GM18907 (cell line): ENCODE data around the gene TRA2B.
A peak's percentile ranks its signal among the peaks of the same experiment; 100 is the strongest.

ENCODE experiments used
- ATAC-seq: cut with Tn5 transposase; IDR thresholded peaks from one replicate; pipeline ENCODE4 v1.9.1; 2021; ENCODE audit warnings: mild to moderate bottlenecking, moderate library complexity; ENCODE audit not compliant: unreplicated experiment

The TRA2B gene

GRCh38 chr3:185937689-185938374 is at the start of gene TRA2B:
TRA2B (minus strand) TSS chr3:185938014; CDS start chr3:185937860, 154 bp downstream.
- ATAC-seq = peak; percentile 94

- no peak for ATAC-seq
Measured at GRCh38 chr3:185986198-185986777, 48.5 kb upstream of the TRA2B start.

GRCh38 chr3:185984203-185984602 is 46.4 kb upstream of the TRA2B start:
- no peak for ATAC-seq

GRCh38 chr3:185983495-185984141 is 45.8 kb upstream of the TRA2B start:
- ATAC-seq = peak; percentile 68

GRCh38 chr3:185982632-185983031 is 44.8 kb upstream of the TRA2B start:
- ATAC-seq = no peak

- ATAC-seq = no peak
Measured at GRCh38 chr3:185981621-185982020, 43.8 kb upstream of the TRA2B start.

GRCh38 chr3:185979721-185980121 is 41.9 kb upstream of the TRA2B start:
- no peak for ATAC-seq

GRCh38 chr3:185978516-185978915 is 40.7 kb upstream of the TRA2B start:
- no peak for ATAC-seq

- no peak for ATAC-seq
Measured at GRCh38 chr3:185977679-185978040, 39.8 kb upstream of the TRA2B start.

GRCh38 chr3:185976977-185977678 is 39.3 kb upstream of the TRA2B start:
- ATAC-seq = peak; percentile 75

- ATAC-seq = no peak
Measured at GRCh38 chr3:185976100-185976499, 38.3 kb upstream of the TRA2B start.

- no peak for ATAC-seq
Measured at GRCh38 chr3:185971579-185971978, 33.8 kb upstream of the TRA2B start.

GRCh38 chr3:185968168-185968567 is 30.4 kb upstream of the TRA2B start:
- ATAC-seq = no peak

- no peak for ATAC-seq
Measured at GRCh38 chr3:185966655-185967054, 28.8 kb upstream of the TRA2B start.

GRCh38 chr3:185965496-185965895 is 27.7 kb upstream of the TRA2B start:
- ATAC-seq = no peak

- ATAC-seq = no peak
Measured at GRCh38 chr3:185961675-185962232, 23.9 kb upstream of the TRA2B start.

- no peak for ATAC-seq
Measured at GRCh38 chr3:185960522-185961288, 22.9 kb upstream of the TRA2B start.

GRCh38 chr3:185959609-185960521 is 22.1 kb upstream of the TRA2B start:
- ATAC-seq = no peak

GRCh38 chr3:185958626-185959025 is 20.8 kb upstream of the TRA2B start:
- no peak for ATAC-seq

GRCh38 chr3:185956244-185956643 is 18.4 kb upstream of the TRA2B start:
- ATAC-seq = no peak
